A549 (cell line): ENCODE results near the gene PTPRCAP. TPM values are rescaled to one million over a fixed set of nuclear protein-coding genes. Genes with fewer than 3 reads are reported as not detected.

ENCODE experiments used
- ATAC-seq, 2 experiments: fragments of 200-7000 bp in 1 of 2; fragments of >200 bp in 1 of 2; cut with Nextera tagmentation in 1 of 2; cut with Tn5 transposase in 1 of 2; 3 replicates each; pipeline versions ENCODE4 v1.8.0 to v1.9.1; 2018 to 2020; ENCODE audit warnings: mild to moderate bottlenecking in 1 of 2, moderate library complexity in 1 of 2
- CTCF ChIA-PET: fragments of 300-600 bp; sonication (Branson Sonifier 250); formaldehyde crosslinking; extraction: SDS; loops from one replicate; lab custom pipeline; 2021; ENCODE audit warnings: antibody characterized with exemption, inconsistent platforms; lab: Yijun Ruan, JAX
- POLR2A ChIA-PET: fragments of 350-600 bp; formaldehyde crosslinking; extraction: SDS; loops from one replicate; lab custom pipeline; 2021; ENCODE audit warnings: antibody characterized with exemption, inconsistent platforms; lab: Yijun Ruan, JAX
- DNase-seq, 2 experiments: peaks; one replicate each; pipeline versions ENCODE4 v3.0.0 to v3.0.0-alpha.2; 2011 to 2016; ENCODE audit warnings: low read depth in 1 of 2, low spot score in 1 of 2
- FAIRE-seq: peaks from 2 replicates; lab custom pipeline; 2011; peaks lifted over from hg19 to GRCh38; lab: Jason Lieb, UNC
- H3K27ac ChIP-seq, 2 experiments: fragments of >200 bp; sonication (Bioruptor Twin); formaldehyde crosslinking; 3 replicates each; pipeline ENCODE4 v1.5.1; 2016 to 2017
- H3K4me1 ChIP-seq: fragments of >200 bp; sonication (Bioruptor Twin); formaldehyde crosslinking; 3 replicates; pipeline ENCODE4 v1.6.1; 2016
- H3K4me2 ChIP-seq: fragments of >200 bp; sonication (Bioruptor Twin); formaldehyde crosslinking; 3 replicates; pipeline ENCODE4 v1.6.1; 2016
- H3K4me3 ChIP-seq: fragments of >200 bp; sonication (Bioruptor Twin); formaldehyde crosslinking; 3 replicates; pipeline ENCODE4 v1.5.1; 2016
- H3K9me3 ChIP-seq: fragments of >200 bp; sonication (Bioruptor Twin); formaldehyde crosslinking; 3 replicates; pipeline ENCODE4 v1.6.1; 2016
- BCL3 ChIP-seq: fragments of >200 bp; sonication (Bioruptor Twin); formaldehyde crosslinking; IDR thresholded peaks from 3 replicates; pipeline ENCODE4 v1.6.1; 2016
- BHLHE40 ChIP-seq: IDR thresholded peaks from 2 replicates; pipeline ENCODE4 v1.6.1; 2012; ENCODE audit warnings: low read depth, low read length, inconsistent platforms
- CBX2 ChIP-seq: fragments of 200-600 bp; sonication (generic); IDR thresholded peaks from 2 replicates; pipeline ENCODE4 v1.6.1; 2016; ENCODE audit warnings: low read depth, mild to moderate bottlenecking, borderline replicate concordance
- CBX8 ChIP-seq: fragments of 200-600 bp; sonication (generic); IDR thresholded peaks from 2 replicates; pipeline ENCODE4 v1.6.1; 2016
- CHD2 ChIP-seq: fragments of 150-350 bp; IDR thresholded peaks from 2 replicates; pipeline ENCODE4 v1.6.1; 2014; ENCODE audit warnings: low read length; ENCODE audit not compliant: partially characterized antibody
- CTCF ChIP-seq: fragments of >200 bp; sonication (Bioruptor Twin); formaldehyde crosslinking; IDR thresholded peaks from 3 replicates; pipeline ENCODE4 v1.5.1; 2016
- EHF ChIP-seq: fragments of 250-450 bp; sonication (Bioruptor Pico); IDR thresholded peaks from 2 replicates; pipeline ENCODE4 v1.5.0; 2020; ENCODE audit warnings: mild to moderate bottlenecking
- FOSB ChIP-seq: fragments of 250-450 bp; sonication (Bioruptor Pico); IDR thresholded peaks from 2 replicates; pipeline ENCODE4 v1.5.0; 2020; ENCODE audit warnings: mild to moderate bottlenecking, moderate library complexity
- GATA3 ChIP-seq: IDR thresholded peaks from 2 replicates; pipeline ENCODE4 v1.6.1; 2012; ENCODE audit warnings: borderline replicate concordance
- HEYL ChIP-seq: fragments of 250-450 bp; sonication (Bioruptor Pico); IDR thresholded peaks from 2 replicates; pipeline ENCODE4 v1.8.0; 2021; ENCODE audit warnings: mild to moderate bottlenecking, moderate library complexity
- HOXB13 ChIP-seq: fragments of 250-450 bp; sonication (Bioruptor Pico); IDR thresholded peaks from 2 replicates; pipeline ENCODE4 v1.5.0; 2020; ENCODE audit warnings: low read depth, mild to moderate bottlenecking, moderate library complexity
- NPAS2 ChIP-seq: fragments of 250-450 bp; sonication (Bioruptor Pico); IDR thresholded peaks from 2 replicates; pipeline ENCODE4 v1.8.0; 2022; ENCODE audit warnings: mild to moderate bottlenecking, moderate library complexity, borderline replicate concordance
- NR3C1 ChIP-seq: fragments of >200 bp; sonication (Bioruptor Twin); formaldehyde crosslinking; IDR thresholded peaks from 3 replicates; pipeline ENCODE4 v1.6.1; 2017
- POLR2AphosphoS2 ChIP-seq: conservative IDR thresholded peaks from 2 replicates; pipeline ENCODE4 v1.6.1; 2012; ENCODE audit warnings: low read length, improper control_type of control experiment, inconsistent platforms
- RNF2 ChIP-seq: fragments of 200-600 bp; sonication (generic); IDR thresholded peaks from 2 replicates; pipeline ENCODE4 v1.6.1; 2016; ENCODE audit warnings: low read depth, mild to moderate bottlenecking, antibody characterized with exemption, moderate library complexity, borderline replicate concordance
- SMC3 ChIP-seq: fragments of >200 bp; sonication (Bioruptor Twin); formaldehyde crosslinking; IDR thresholded peaks from 3 replicates; pipeline ENCODE4 v1.6.1; 2018; ENCODE audit warnings: inconsistent platforms
- USF2 ChIP-seq: fragments of 450-650 bp; IDR thresholded peaks from 2 replicates; pipeline ENCODE4 v1.6.1; 2014; ENCODE audit warnings: antibody characterized with exemption
- WGBS: methylation state at CpG from one replicate; pipeline ENCODE4 v1.1.6; 2017; ENCODE audit errors: missing lambda C conversion rate; 5-methylcytosine and 5-hydroxymethylcytosine counted together
- polyA plus RNA-seq, 4 experiments: library from polyadenylated mRNA; depleted of rRNA in 3 of 4; stranded (reverse); fragments of >200 nt; fragmentation: RNase III in 1 of 4; extraction: RNeasy Plus Mini Kit Qiagen cat#74134 plus additional on column Dnase treatment in 1 of 4; gene quantifications; 2 replicates in 3 of 4; 3 replicates in 1 of 4; pipeline ENCODE4 v1.2.3, GENCODE V29; 2011 to 2017
- TF ChIP-seq, protein P1 (sequence below): IDR thresholded peaks from 2 replicates; pipeline ENCODE4 v1.6.1; 2012; ENCODE audit warnings: low read depth, borderline replicate concordance

Gene PTPRCAP
- polyA plus RNA-seq, 2 of the 4 experiments (the other 2 are of a cell fraction): 0.34 to 0.56 TPM

DNA sequence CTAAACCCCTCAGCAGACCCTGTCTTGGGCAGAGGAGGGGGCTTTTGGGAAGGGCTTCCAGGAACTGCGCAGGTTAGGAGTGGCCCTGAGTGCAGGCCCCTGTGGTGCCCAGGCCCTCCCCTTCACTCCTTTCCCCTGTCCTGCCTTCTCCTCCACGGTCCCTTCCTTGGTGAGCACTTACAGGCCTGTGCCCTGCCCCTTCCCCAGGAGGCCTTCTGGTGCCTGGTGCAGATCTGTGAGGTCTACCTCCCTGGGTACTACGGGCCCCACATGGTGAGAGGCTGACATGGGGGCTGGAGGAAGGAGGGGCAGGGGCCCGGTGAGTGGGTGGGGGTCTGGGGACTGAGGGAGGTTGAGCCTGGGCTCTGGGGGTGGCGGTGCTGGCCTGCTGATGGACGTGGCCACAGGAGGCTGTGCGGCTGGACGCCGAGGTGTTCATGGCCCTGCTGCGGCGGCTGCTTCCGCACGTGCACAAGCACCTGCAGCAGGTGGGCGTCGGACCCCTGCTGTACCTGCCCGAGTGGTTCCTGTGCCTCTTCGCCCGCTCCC, 31.0 kb downstream of the PTPRCAP start:
- no peak for DNase-seq
- ATAC-seq: no peak
- Histone ChIP-seq H3K27ac (0 out of 6 replicates have a peak overlapping the region, but pooled peaks of 1 of the 2 experiments have one; percentile 17), H3K9me3 (no peaks in the 10 kb centered on the region), H3K4me1 (peaks cover 6% of the 10 kb centered on the region; the same call in 2 of the 3 replicates), H3K4me3 (no peak overlapping the region), H3K4me2 (no peak overlapping the region)
- no peak for FAIRE-seq
- TF ChIP-seq CBX8 (no peak), USF2 (no peak), EHF (CRISPR knock-in tag) (no peak), FOSB (CRISPR knock-in tag) (no peak), CBX2 (no peak)
- CTCF ChIA-PET: interaction anchor here (0.9 to 1.2 kb wide), 2 partner anchors 56 to 63 kb away, joined by 4 read pairs; partner anchors contain the start of gene TMEM134
- WGBS: 85% methylated on average over 11 of the region's 18 CpGs
- POLR2A ChIA-PET: no interaction called here

- no peak for DNase-seq
- no peak for FAIRE-seq
- no peak for ATAC-seq
- no peak overlapping the region for H3K4me3 ChIP-seq
- no peak overlapping the region for H3K27ac ChIP-seq
- H3K4me2 ChIP-seq: no peak overlapping the region
- H3K9me3 ChIP-seq: no peaks in the 10 kb centered on the region
- H3K4me1 ChIP-seq: peaks cover 6% of the 10 kb centered on the region; the same call in 2 of the 3 replicates
- ChIA-PET CTCF (interaction anchor here (0.6 to 46.2 kb wide), 6 partner anchors 11 to 60 kb away, joined by 3 to 1913 read pairs (median 3); partner anchors contain the start of genes CLCF1, POLD4 and RAD9A), POLR2A (no interaction called here)
- no peak for TF ChIP-seq HOXB13
- TF ChIP-seq NPAS2 (CRISPR knock-in tag): no peak
- no peak for TF ChIP-seq BHLHE40
- no peak for TF ChIP-seq RNF2
- no peak for TF ChIP-seq SMC3
- no peak for TF ChIP-seq CTCF
- no peak for TF ChIP-seq CHD2
- no peak for TF ChIP-seq GATA3
- TF ChIP-seq USF2: no peak
- TF ChIP-seq HEYL (CRISPR knock-in tag): no peak
- no peak for TF ChIP-seq EHF (CRISPR knock-in tag)
- TF ChIP-seq POLR2AphosphoS2: no peak
- TF ChIP-seq BCL3: no peak
- no peak for TF ChIP-seq NR3C1
- TF ChIP-seq CBX8: no peak
- TF ChIP-seq, protein P1, sequence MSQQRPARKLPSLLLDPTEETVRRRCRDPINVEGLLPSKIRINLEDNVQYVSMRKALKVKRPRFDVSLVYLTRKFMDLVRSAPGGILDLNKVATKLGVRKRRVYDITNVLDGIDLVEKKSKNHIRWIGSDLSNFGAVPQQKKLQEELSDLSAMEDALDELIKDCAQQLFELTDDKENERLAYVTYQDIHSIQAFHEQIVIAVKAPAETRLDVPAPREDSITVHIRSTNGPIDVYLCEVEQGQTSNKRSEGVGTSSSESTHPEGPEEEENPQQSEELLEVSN: no peak
- 74% methylated on average over 8 of the region's 9 CpGs for WGBS
Measured at GRCh38 chr11:67405688-67406339, 31.7 kb downstream of the PTPRCAP start.
